GM12891 (cell line): Measurements from ENCODE around the gene FKBP10.

ENCODE experiments used
- POLR2A ChIP-seq: IDR thresholded peaks from 2 replicates; pipeline ENCODE4 v1.6.1; 2011; ENCODE audit warnings: low read depth, low read length, control low read depth
- POLR2AphosphoS5 ChIP-seq: IDR thresholded peaks from 2 replicates; pipeline ENCODE4 v1.6.1; 2011; ENCODE audit warnings: low read depth, low read length, control low read depth

- TF ChIP-seq POLR2A = no peak
- no peak for TF ChIP-seq POLR2AphosphoS5
Observed at GRCh38 chr17:41769346-41769862, 43.4 kb upstream of the FKBP10 start.
